Measurements from ENCODE around the gene PSMB3.
A peak's percentile ranks its signal among the peaks of the same experiment; 100 is the strongest.

PSMB3 gene

GRCh38 chr17:38797158-38797490 lies 44.6 kb downstream of the PSMB3 start:
- DNase-seq (ENCODE audit: low spot score) = no peak

DNA sequence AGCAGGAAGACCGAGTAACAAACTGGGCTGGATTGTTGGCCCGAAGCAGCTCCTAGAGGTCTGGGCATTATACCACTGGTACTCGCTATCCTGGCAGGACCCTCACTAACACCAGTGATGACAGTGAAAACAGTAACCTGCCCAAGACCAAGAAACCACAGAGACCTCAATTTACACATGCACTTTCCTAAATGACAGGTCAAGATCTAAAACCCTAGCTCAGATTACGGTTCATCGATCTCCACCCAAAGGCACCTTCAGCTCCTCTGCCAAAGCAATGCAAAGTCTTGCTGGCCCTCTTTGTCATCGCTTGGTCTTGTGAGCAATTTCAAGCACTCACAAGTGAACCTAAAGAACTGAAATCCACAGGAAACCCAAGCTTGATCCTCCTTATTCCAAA lies 45.3 kb downstream of the PSMB3 start:
- no peak for DNase-seq (ENCODE audit: low spot score)

DNA sequence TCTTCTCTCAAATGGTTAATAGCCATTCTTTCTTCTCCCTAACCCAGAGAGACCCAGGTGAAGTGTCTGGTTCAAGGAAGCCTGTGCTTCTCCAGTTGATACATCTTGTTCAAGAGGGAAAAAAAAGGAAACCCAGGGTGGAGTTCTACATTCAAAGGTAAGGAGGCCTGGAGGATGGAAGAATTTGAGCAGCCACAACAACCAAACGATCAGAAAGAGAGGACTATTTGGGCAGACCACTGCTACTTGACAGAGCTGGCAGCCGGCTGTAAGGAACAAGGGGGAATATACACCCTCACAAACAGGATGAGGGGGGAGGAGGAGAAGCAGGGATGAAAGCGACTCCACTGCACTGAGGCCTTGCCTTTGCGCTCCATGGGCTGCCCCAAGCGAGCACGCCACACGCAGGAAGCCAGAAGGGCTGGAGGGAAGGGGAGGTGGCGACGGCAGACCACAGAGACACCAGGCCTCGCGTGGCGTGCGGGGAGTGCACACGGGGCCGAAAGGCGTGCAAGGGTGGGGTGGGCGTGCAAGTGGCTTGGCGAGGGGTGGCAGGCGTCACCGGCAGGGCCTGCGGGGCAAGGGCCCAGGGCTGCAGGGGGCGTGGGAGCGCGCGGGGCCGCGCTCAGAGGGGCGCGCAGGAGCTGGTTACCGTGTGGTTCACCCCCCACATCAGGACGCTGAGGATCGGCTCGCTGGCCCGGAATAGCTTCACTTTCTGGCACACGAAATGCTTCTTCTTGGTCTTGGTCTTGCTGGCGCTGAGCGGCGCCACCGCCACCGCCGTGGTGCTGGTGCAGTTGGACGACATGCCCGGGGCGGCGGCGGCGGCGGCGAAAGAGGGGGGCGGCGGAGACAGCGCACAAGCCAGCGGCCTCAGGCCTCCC lies 46.3 kb downstream of the PSMB3 start:
- peak; percentile 66 for DNase-seq (ENCODE audit: low spot score)

DNA sequence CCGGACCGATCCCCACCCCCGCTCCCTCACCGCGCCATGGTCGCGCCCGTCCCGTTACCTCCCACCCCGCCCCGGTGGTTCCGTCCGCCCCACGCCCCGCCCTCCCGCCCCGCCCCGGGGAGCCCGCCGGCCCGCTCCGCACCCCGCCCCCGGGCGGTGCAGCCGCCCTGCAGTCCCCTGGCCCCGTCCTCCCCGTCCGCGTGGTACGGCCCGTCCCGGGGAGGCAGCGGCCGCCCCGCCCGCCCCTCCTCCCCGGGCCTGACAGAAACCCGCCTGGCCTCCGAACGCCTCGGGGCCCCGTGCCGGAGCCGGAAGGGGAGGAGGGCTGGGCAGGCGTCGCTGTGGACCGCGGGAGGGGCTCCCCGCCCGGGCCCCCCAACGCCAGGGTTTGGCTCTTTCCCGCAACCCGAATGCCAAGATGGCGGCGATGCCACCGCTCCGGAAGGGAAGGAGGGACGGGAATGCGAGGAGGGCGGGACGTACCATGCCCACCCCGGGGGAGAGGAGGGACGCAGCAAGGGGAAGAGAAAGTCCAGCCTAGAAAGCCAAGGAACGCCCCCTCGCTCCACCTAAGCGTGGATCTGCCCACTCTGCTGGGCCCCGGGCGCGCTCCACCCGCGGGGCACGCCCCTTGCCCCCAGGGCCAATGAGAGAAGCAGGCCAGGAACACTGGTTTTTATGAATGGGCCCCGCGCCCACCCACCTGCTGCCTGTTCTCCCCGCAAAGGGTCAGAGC lies 47.1 kb downstream of the PSMB3 start, which contains the start of gene PIP4K2B:
TSS of gene PIP4K2B (minus strand) at position 56 of the 736 bp plus-strand sequence. CDS start 132 bp downstream, outside the sequence.
- peak; percentile 99 for DNase-seq (ENCODE audit: low spot score)

DNA sequence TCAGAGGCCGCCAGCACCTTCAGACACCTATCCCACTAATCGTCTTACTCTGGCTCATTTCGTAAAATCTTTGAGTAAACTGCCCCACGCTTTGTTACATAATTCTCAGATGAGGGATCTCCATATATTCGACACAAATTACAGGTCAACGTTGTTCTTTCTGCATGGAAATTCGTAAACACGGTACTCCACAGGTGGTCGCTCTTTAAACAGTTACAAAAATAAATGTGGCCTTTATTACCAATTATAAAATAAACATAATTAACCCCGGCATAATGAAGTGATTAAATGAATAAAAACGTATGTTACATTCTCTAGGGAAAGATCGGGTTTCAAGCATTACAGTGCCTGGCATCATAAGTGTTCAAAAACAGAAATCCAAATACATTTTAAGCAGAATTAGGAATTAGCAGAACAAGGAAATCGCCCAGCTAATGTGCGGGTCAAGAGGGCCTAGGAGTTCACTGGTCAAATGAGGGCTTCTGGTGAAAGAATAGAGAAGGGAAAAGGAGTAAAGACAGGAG lies 47.8 kb downstream of the PSMB3 start:
- DNase-seq (ENCODE audit: low spot score) = no peak

DNA sequence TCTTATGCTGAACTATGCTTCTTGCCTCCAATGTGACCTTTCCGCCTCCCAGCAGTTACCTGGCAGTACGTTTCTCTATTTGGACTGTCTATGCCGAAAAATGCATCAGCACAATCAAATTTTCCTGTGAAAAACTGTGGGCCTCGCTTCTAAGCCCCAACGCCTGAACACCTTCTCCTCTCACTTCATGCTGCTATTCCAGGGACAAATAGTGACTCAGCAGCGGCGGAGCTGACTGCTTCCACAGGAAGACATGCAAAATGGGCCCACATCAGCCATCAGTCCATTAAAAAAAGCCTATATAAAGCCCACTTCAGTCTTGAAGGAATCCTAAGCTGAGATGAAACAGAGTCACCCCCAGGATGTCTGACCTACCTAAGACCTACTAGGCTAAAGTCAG lies 57.3 kb downstream of the PSMB3 start:
- no peak for DNase-seq (ENCODE audit: low spot score)

All from Ammon's horn (tissue), 1 donor.